ENCODE data around the gene TMEM175.
"Not testable (repeated sequence)": the region's sequence is repeated elsewhere in the genome, so short reads cannot be mapped to it uniquely, and the experiment has no call there.

The TMEM175 gene

GRCh38 chr4:970854-971520, 38.7 kb downstream of the TMEM175 start:
- TF ChIP-seq, protein P1, sequence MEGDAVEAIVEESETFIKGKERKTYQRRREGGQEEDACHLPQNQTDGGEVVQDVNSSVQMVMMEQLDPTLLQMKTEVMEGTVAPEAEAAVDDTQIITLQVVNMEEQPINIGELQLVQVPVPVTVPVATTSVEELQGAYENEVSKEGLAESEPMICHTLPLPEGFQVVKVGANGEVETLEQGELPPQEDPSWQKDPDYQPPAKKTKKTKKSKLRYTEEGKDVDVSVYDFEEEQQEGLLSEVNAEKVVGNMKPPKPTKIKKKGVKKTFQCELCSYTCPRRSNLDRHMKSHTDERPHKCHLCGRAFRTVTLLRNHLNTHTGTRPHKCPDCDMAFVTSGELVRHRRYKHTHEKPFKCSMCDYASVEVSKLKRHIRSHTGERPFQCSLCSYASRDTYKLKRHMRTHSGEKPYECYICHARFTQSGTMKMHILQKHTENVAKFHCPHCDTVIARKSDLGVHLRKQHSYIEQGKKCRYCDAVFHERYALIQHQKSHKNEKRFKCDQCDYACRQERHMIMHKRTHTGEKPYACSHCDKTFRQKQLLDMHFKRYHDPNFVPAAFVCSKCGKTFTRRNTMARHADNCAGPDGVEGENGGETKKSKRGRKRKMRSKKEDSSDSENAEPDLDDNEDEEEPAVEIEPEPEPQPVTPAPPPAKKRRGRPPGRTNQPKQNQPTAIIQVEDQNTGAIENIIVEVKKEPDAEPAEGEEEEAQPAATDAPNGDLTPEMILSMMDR (IDR thresholded peaks at IDR 0.05; ENCODE audit: insufficient read depth, low read length, poor library complexity, severe bottlenecking), result no peak
- H3K27me3 ChIP-seq (replicated peaks; ENCODE audit: control insufficient read depth, insufficient read depth, low read length), result no peaks in the 10 kb centered on the region
- peaks cover 2% of the 10 kb centered on the region for H3K36me3 ChIP-seq (ENCODE audit: control insufficient read depth, insufficient read depth, low read length)
- no peak overlapping the region for H3K4me3 ChIP-seq (replicated peaks; ENCODE audit: low read depth, low read length)
- no peak for DNase-seq (ENCODE audit: extremely low read depth, insufficient read length)

DNA sequence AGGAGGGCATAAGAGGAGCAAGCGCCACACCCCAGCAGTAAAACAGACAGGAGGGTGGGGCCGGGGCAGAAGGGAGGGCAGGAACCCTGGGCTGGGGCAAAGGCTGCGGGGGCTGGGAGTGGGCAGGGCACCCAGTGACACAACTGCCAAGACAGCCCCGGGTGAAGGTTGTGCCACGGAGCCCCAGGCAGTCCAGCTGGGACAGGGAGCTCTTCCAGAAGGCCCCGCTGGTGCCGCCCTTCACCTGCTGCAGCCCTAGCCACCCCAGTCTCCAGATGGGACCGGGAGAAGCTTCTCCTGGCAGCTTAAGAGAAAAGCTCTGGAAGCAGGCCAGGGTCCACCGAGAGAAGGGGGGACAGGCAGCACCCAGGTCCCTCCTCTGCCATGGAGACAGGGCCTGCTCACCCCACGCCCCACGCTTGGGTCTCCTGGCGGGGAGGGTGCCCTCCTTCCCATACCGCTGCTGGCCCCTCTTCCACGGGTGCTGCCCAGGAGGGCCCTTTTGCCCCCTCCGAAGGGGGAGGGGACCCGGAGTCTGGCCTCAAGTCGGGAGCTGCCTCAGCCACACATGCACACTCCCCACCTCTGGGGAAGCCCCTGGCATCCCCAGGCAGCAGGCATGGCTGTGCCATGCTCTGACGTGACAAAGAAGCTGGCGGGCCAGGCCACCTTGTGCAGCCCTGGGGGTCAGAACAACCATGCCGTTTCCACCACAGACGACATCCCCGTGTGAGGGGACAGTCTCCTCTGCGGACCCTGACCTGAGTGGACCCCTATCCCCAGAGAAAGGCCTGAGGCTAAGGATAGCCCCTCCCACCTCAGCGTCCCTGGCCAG, 39.6 kb downstream of the TMEM175 start:
- no peak for DNase-seq (ENCODE audit: extremely low read depth, insufficient read length)
- H3K36me3 ChIP-seq (ENCODE audit: control insufficient read depth, insufficient read depth, low read length), result peaks cover 2% of the 10 kb centered on the region; the same call in 1 of the 2 replicates
- H3K27me3 ChIP-seq (replicated peaks; ENCODE audit: control insufficient read depth, insufficient read depth, low read length), result no peaks in the 10 kb centered on the region
- H3K4me3 ChIP-seq (replicated peaks; ENCODE audit: low read depth, low read length), result peak overlapping the region; percentile 74
- TF ChIP-seq, protein P1 (IDR thresholded peaks at IDR 0.05; ENCODE audit: insufficient read depth, low read length, poor library complexity, severe bottlenecking), result no peak

- H3K4me3 ChIP-seq (replicated peaks; ENCODE audit: low read depth, low read length), result peak overlapping the region; percentile 74
- no peaks in the 10 kb centered on the region for H3K27me3 ChIP-seq (replicated peaks; ENCODE audit: control insufficient read depth, insufficient read depth, low read length)
- peak; percentile 49 for DNase-seq (ENCODE audit: extremely low read depth, insufficient read length)
- H3K36me3 ChIP-seq (ENCODE audit: control insufficient read depth, insufficient read depth, low read length), result 0 out of 2 replicates have a peak, but pooled peaks cover 2% of the 10 kb centered on the region
- TF ChIP-seq, protein P1 (IDR thresholded peaks at IDR 0.05; ENCODE audit: insufficient read depth, low read length, poor library complexity, severe bottlenecking), result no peak
Measured at GRCh38 chr4:972651-973424, 40.6 kb downstream of the TMEM175 start.

GRCh38 chr4:973431-974397, 41.5 kb downstream of the TMEM175 start, which contains the start of gene DGKQ:
Gene DGKQ (minus strand): TSS chr4:973569. CDS start chr4:973482, 87 bp downstream.
- peak; percentile 84 for DNase-seq (ENCODE audit: extremely low read depth, insufficient read length)
- no peaks in the 10 kb centered on the region for H3K27me3 ChIP-seq (replicated peaks; ENCODE audit: control insufficient read depth, insufficient read depth, low read length)
- TF ChIP-seq, protein P1 (IDR thresholded peaks at IDR 0.05; ENCODE audit: insufficient read depth, low read length, poor library complexity, severe bottlenecking), result no peak
- peak within 1 kb of the TSS; percentile 74 for H3K4me3 ChIP-seq (replicated peaks; ENCODE audit: low read depth, low read length)
- H3K36me3 ChIP-seq (ENCODE audit: control insufficient read depth, insufficient read depth, low read length), result 0 out of 2 replicates have a peak, but pooled peaks cover 2% of the 10 kb centered on the region

DNA sequence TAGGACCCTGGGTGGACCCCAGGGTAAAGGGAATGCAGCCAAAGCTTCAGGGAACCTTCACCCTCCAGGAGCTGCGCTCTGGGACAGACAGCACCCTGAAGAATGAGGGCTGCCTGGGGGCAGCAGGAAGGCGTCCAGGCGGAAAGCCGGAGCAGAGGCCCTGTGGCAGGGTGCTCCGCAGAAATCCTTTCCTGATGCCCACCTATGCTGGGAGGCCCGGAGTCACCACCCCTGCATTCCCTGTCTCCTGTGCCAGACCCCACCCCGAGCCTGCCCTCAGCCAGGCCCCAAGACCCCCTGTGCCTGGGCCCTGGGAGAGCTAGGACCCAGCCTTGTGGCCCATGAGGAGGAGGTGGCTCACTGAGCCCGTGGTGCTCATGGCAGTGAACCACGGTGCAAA, 42.4 kb downstream of the TMEM175 start:
- H3K36me3 ChIP-seq (ENCODE audit: control insufficient read depth, insufficient read depth, low read length), result 0 out of 2 replicates have a peak, but pooled peaks cover 2% of the 10 kb centered on the region
- no peak for DNase-seq (ENCODE audit: extremely low read depth, insufficient read length)
- H3K4me3 ChIP-seq (replicated peaks; ENCODE audit: low read depth, low read length), result no peak overlapping the region
- TF ChIP-seq, protein P1 (IDR thresholded peaks at IDR 0.05; ENCODE audit: insufficient read depth, low read length, poor library complexity, severe bottlenecking), result no peak
- no peaks in the 10 kb centered on the region for H3K27me3 ChIP-seq (replicated peaks; ENCODE audit: control insufficient read depth, insufficient read depth, low read length)

GRCh38 chr4:976016-976415, 43.8 kb downstream of the TMEM175 start:
- not testable (repeated sequence) for H3K36me3 ChIP-seq (ENCODE audit: control insufficient read depth, insufficient read depth, low read length); DNase-seq (ENCODE audit: extremely low read depth, insufficient read length); H3K27me3 ChIP-seq (replicated peaks; ENCODE audit: control insufficient read depth, insufficient read depth, low read length); H3K4me3 ChIP-seq (replicated peaks; ENCODE audit: low read depth, low read length)

Data from GM06990 (cell line).